SKM-1 (cell line): ENCODE results near the gene IL16.

Experiments
- DNase-seq: peaks from one replicate; lab custom pipeline; 2025; ENCODE audit not compliant: unreplicated experiment; lab: John Stamatoyannopoulos, UW

The IL16 gene

DNA sequence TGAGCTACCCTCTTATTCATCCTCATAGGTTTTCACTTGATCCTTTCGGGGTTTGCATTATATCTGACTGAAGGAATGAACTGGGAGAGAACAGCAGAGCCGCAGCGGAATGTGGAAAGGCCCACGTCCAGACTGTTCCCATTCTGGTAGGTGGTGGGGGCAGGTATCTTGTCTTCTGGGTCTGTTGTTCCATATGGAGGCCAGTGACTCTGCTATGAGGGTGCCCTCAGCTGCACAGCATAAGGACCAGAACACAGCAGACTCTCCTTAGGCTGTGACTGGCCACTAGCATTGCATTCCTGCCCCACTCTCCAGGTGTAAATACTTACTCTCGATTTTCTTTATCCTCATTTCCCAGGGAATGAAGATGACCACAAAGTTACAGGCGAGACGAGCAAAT is 165.2 kb downstream of the IL16 start:
- DNase-seq: no peak

DNA sequence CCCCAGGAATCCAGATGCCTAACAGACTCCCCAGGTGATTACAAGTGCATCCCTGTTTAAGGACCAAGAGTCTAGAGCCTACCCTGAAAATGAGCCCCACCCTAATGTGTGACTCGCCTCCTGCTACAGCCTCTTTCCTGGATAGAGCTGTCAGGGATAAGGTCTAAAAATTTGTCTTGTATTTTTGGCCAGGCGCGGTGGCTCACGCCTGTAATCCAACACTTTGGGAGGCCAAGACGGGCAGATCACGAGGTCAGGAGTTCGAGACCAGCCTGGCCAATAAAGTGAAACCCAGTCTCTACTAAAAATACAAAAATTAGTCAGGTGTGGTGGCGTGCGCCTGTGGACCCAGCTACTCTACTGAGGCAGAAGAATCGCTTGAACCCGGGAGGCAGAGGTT is 166.1 kb downstream of the IL16 start:
- no peak for DNase-seq

DNA sequence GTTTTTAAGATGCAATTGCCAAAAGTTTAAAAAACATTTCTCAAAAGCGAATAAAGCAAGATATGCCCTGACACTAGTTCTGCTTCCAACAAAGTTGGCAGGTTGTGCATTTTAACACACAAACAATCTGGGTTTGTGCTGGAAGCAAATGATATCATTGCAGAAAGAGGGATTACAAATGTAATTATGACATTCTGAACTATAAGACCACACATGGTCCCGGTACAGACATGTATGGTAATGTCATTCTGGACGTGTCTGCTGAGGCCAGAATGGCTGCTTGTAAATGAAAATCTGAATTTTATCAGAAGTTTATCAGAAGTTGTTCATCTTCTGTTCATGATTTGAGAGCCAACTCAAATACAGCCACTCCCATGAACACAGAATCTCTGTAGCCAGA is 166.6 kb downstream of the IL16 start:
- DNase-seq: no peak
